ENCODE data around the gene ABCG4. TPM values are rescaled to one million over a fixed set of nuclear protein-coding genes. Genes with fewer than 3 reads are reported as not detected.

The ABCG4 gene
- total and polyA plus RNA-seq, 2 donors from 2014 or later: 0.25 to 0.52 TPM

GRCh38 chr11:119116235-119116594 is 32.6 kb upstream of the ABCG4 start:
- FAIRE-seq (no peak), DNase-seq (no peak)
- intact Hi-C loops (cut with DNase I): no loop called here
- no peak overlapping the region for H3K9ac ChIP-seq (ENCODE audit: low read length in 3 of 3)
- H3K27ac ChIP-seq (ENCODE audit: low read depth in 2 of 2, low read length in 2 of 2): no peak overlapping the region
- no peaks in the 10 kb centered on the region for H3K27me3 ChIP-seq (ENCODE audit: control insufficient read depth, insufficient read depth, low read length)
- H3K4me1 ChIP-seq (ENCODE audit: control insufficient read depth in 2 of 3, insufficient read depth in 2 of 3, low read depth in 1 of 3, low read length in 3 of 3): peaks cover 2 to 6% (median 4%) of the 10 kb centered on the region in 3 donors
- H3K36me3 ChIP-seq (ENCODE audit: control insufficient read depth in 2 of 3, insufficient read depth in 3 of 3, low read length in 3 of 3): peaks cover 0 to 28% (median 19%) of the 10 kb centered on the region in 3 donors
- no peak overlapping the region for H3K4me3 ChIP-seq (ENCODE audit: low read length in 3 of 3)
- no peaks in the 10 kb centered on the region for H3K9me3 ChIP-seq (ENCODE audit: control insufficient read depth in 2 of 3, insufficient read depth in 1 of 3, low read length in 3 of 3)
- TF ChIP-seq, protein P1, sequence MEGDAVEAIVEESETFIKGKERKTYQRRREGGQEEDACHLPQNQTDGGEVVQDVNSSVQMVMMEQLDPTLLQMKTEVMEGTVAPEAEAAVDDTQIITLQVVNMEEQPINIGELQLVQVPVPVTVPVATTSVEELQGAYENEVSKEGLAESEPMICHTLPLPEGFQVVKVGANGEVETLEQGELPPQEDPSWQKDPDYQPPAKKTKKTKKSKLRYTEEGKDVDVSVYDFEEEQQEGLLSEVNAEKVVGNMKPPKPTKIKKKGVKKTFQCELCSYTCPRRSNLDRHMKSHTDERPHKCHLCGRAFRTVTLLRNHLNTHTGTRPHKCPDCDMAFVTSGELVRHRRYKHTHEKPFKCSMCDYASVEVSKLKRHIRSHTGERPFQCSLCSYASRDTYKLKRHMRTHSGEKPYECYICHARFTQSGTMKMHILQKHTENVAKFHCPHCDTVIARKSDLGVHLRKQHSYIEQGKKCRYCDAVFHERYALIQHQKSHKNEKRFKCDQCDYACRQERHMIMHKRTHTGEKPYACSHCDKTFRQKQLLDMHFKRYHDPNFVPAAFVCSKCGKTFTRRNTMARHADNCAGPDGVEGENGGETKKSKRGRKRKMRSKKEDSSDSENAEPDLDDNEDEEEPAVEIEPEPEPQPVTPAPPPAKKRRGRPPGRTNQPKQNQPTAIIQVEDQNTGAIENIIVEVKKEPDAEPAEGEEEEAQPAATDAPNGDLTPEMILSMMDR (IDR thresholded peaks at IDR 0.05; ENCODE audit: borderline replicate concordance, extremely low read depth, insufficient read depth): no peak

- Histone ChIP-seq H3K4me3 (ENCODE audit: low read length in 3 of 3) (no peak overlapping the region), H3K9me3 (ENCODE audit: control insufficient read depth in 2 of 3, insufficient read depth in 1 of 3, low read length in 3 of 3) (no peaks in the 10 kb centered on the region), H3K27ac (ENCODE audit: low read depth in 2 of 2, low read length in 2 of 2) (no peak overlapping the region), H3K27me3 (ENCODE audit: control insufficient read depth, insufficient read depth, low read length) (no peaks in the 10 kb centered on the region), H3K36me3 (ENCODE audit: control insufficient read depth in 2 of 3, insufficient read depth in 3 of 3, low read length in 3 of 3) (peaks cover 0 to 24% (median 16%) of the 10 kb centered on the region in 3 donors), H3K9ac (ENCODE audit: low read length in 3 of 3) (no peak overlapping the region), H3K4me1 (ENCODE audit: control insufficient read depth in 2 of 3, insufficient read depth in 2 of 3, low read depth in 1 of 3, low read length in 3 of 3) (peaks cover 2 to 6% (median 4%) of the 10 kb centered on the region in 3 donors)
- DNase-seq (no peak), FAIRE-seq (no peak)
- TF ChIP-seq, protein P1 (IDR thresholded peaks at IDR 0.05; ENCODE audit: borderline replicate concordance, extremely low read depth, insufficient read depth): no peak
- intact Hi-C loops (cut with DNase I): no loop called here
Measured at GRCh38 chr11:119116601-119117000, 32.3 kb upstream of the ABCG4 start.

DNA sequence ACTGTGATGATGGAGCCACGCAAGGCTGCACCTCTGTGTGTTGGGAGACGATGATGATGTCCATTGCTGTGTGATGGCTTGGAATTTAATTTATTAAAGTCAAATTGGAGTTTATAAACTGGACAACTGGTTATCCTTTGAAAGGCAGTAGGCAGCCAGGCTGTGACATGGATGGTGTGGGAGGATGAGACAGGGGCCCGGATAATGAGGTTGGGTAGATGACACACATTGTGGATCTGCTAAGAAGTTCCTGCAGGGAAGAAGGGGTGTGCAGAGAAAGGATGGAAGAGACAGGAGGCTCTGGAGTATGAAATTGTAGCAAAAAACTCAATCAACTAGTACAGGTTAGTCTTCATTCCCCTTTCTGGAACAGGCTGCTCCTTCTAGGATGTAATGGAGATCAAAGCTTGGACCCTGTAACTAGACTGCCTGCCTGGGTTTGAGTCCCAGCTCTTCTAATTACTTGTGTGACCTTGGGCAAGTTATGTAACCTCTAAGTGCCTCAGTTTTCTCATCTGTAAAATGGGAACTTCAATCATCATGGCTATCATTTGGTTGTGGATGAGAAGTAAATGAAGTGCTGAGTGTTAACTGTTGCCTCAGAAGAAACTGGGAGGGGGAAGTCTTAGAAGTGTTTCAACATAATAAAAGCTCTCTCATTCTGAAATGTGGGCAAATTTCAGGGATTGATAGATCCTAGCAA is 31.7 kb upstream of the ABCG4 start:
- Histone ChIP-seq H3K27me3 (ENCODE audit: control insufficient read depth, insufficient read depth, low read length) (no peaks in the 10 kb centered on the region), H3K4me3 (ENCODE audit: low read length in 3 of 3) (no peak overlapping the region), H3K36me3 (ENCODE audit: control insufficient read depth in 2 of 3, insufficient read depth in 3 of 3, low read length in 3 of 3) (peaks cover 0 to 18% (median 15%) of the 10 kb centered on the region in 3 donors), H3K9ac (ENCODE audit: low read length in 3 of 3) (no peak overlapping the region), H3K9me3 (ENCODE audit: control insufficient read depth in 2 of 3, insufficient read depth in 1 of 3, low read length in 3 of 3) (no peaks in the 10 kb centered on the region), H3K4me1 (ENCODE audit: control insufficient read depth in 2 of 3, insufficient read depth in 2 of 3, low read depth in 1 of 3, low read length in 3 of 3) (peaks cover 2 to 9% (median 5%) of the 10 kb centered on the region in 3 donors), H3K27ac (ENCODE audit: low read depth in 2 of 2, low read length in 2 of 2) (no peak overlapping the region)
- intact Hi-C loops (cut with DNase I): no loop called here
- TF ChIP-seq, protein P1 (IDR thresholded peaks at IDR 0.05; ENCODE audit: borderline replicate concordance, extremely low read depth, insufficient read depth): no peak
- FAIRE-seq: no peak
- DNase-seq: no peak
